Nephron (organoid): ENCODE results near the gene VPS37C.
"Not testable (repeated sequence)": the region's sequence is repeated elsewhere in the genome, so short reads cannot be mapped to it uniquely, and the experiment has no call there.

Experiments used
- H3K27ac Mint-ChIP-seq, 3 experiments: 2 replicates each; pipeline ENCODE4 v1.8.0; 2020; ENCODE audit warnings: mixed read lengths in 3 of 3, mild to moderate bottlenecking in 2 of 3, moderate library complexity in 1 of 3
- H3K27me3 Mint-ChIP-seq: 2 replicates; pipeline ENCODE4 v1.8.0; 2021; ENCODE audit warnings: low read depth, mild to moderate bottlenecking, moderate library complexity, mixed read lengths
- H3K36me3 Mint-ChIP-seq: 2 replicates; pipeline ENCODE4 v1.8.0; 2020; ENCODE audit warnings: low read depth, mixed read lengths
- H3K4me1 Mint-ChIP-seq: 2 replicates; pipeline ENCODE4 v1.8.0; 2020; ENCODE audit warnings: mixed read lengths
- H3K4me3 Mint-ChIP-seq, 3 experiments: 2 replicates each; pipeline ENCODE4 v1.8.0; 2020; ENCODE audit warnings: mild to moderate bottlenecking in 3 of 3, mixed read lengths in 3 of 3, moderate library complexity in 2 of 3
- H3K9me3 Mint-ChIP-seq: 2 replicates; pipeline ENCODE4 v1.8.0; 2020; ENCODE audit warnings: mixed read lengths
- TF ChIP-seq, protein P1 (sequence below), 3 experiments: fragments of 200-600 bp; sonication (generic); IDR thresholded peaks; one replicate each; pipeline ENCODE4 v1.5.0; 2021; ENCODE audit warnings: antibody characterized with exemption in 3 of 3; ENCODE audit not compliant: unreplicated experiment in 3 of 3

Gene VPS37C

DNA sequence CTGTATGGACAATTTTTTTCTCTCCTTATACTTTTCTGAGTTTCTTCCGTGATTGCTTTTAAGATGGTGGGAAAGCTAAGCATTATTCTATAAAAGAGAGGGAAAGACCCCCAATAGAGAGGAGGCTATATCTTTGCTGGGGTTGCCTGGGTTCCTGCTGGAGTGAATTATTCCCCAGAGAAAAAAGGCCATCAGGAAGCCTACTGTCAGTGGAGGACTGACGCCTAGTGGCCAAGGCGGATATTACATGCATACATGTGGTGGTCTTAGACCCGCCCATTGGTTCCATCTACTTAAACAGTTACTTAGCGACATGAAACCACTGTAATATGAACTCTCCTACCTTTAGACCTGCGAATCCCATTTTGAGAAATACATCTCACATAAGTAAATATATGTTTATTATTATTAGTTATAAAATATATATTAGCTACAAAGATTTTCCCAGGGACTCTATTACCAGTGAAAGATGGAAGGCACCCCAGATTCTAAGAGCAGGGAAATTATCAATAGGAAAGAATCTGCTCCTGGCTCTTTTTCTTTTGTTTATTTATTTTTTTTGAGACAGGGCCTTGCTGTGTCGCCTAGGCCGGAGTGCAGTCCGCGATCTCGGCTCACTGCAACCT, 26.4 kb upstream of the VPS37C start:
- peaks cover 4% of the 10 kb centered on the region for H3K4me1 Mint-ChIP-seq
- TF ChIP-seq, protein P1, sequence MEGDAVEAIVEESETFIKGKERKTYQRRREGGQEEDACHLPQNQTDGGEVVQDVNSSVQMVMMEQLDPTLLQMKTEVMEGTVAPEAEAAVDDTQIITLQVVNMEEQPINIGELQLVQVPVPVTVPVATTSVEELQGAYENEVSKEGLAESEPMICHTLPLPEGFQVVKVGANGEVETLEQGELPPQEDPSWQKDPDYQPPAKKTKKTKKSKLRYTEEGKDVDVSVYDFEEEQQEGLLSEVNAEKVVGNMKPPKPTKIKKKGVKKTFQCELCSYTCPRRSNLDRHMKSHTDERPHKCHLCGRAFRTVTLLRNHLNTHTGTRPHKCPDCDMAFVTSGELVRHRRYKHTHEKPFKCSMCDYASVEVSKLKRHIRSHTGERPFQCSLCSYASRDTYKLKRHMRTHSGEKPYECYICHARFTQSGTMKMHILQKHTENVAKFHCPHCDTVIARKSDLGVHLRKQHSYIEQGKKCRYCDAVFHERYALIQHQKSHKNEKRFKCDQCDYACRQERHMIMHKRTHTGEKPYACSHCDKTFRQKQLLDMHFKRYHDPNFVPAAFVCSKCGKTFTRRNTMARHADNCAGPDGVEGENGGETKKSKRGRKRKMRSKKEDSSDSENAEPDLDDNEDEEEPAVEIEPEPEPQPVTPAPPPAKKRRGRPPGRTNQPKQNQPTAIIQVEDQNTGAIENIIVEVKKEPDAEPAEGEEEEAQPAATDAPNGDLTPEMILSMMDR (IDR thresholded peaks at IDR 0.05; ENCODE audit: unreplicated experiment in 3 of 3): peak; percentile 94 to 97 (median 97)
- no peaks in the 10 kb centered on the region for H3K36me3 Mint-ChIP-seq
- H3K27ac Mint-ChIP-seq: peak overlapping the region in 1 of 3 experiments; percentile 41
- H3K4me3 Mint-ChIP-seq: no peak overlapping the region
- H3K9me3 Mint-ChIP-seq: no peaks in the 10 kb centered on the region
- no peaks in the 10 kb centered on the region for H3K27me3 Mint-ChIP-seq

DNA sequence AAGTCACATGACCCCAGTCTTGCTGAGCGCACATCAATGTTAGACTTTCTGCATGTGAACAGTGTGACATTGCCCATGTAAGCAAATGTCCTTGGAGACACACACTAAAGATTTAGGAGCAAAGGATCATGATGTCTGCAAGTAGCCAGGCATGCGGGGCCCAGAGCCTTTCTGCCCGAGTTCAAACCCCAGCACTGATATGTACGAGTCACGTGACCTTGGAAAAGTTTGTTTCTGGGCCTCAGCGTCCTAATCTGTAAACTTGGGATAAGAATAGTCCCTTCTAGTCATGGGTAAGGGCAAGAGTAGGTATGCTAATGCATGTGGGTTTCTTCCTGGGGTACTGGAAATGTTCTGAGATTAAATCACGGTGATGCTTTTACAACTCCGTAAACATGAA, 25.3 kb upstream of the VPS37C start:
- Mint-ChIP-seq H3K9me3 (no peaks in the 10 kb centered on the region), H3K4me1 (peaks cover 4% of the 10 kb centered on the region), H3K27me3 (no peaks in the 10 kb centered on the region), H3K27ac (no peak overlapping the region), H3K4me3 (no peak overlapping the region), H3K36me3 (no peaks in the 10 kb centered on the region)
- TF ChIP-seq, protein P1 (IDR thresholded peaks at IDR 0.05; ENCODE audit: unreplicated experiment in 3 of 3): no peak

DNA sequence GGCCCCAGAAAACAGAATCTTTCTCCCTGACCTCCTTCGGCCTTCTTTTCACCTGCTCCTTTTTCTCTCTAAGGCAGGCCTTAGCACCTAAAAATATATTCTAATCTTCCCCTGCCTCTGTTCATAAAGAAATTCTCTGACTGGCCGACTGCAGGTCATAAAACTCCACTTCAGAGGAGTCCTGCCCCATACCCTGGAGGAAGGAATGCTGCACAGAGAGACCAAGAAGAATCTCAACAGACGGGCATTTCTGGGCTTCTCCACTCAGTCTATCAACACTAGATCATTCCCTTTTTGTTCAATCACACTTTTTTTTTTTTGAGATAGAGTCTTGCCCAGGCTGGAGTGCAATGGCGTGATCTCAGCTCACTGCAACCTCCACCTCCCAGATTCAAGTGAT, 22.4 kb upstream of the VPS37C start:
- Mint-ChIP-seq H3K4me1 (peaks cover 4% of the 10 kb centered on the region), H3K9me3 (no peaks in the 10 kb centered on the region), H3K36me3 (no peaks in the 10 kb centered on the region), H3K4me3 (no peak overlapping the region), H3K27me3 (peaks cover 4% of the 10 kb centered on the region), H3K27ac (peak overlapping the region in 1 of 3 experiments; percentile 50)
- TF ChIP-seq, protein P1 (IDR thresholded peaks at IDR 0.05; ENCODE audit: unreplicated experiment in 3 of 3): no peak

DNA sequence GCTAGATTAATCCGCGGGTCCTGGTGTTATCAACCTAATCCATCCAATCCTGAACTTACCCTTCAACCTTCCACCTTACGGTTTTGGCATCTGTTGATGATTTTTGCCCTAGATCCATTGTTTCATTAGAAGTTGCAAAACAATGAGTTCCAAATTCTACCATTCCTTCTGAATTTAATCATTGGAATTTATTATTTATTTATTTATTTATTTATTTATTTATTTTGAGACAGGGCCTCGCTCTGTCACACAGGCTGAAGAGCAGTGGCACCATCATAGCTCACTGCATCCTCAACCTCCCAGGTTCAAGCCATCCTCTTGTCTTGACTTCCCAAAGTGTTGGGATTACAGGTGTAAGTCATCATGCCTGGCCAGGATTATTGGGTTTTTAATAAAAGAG, 20.3 kb upstream of the VPS37C start:
- Mint-ChIP-seq H3K9me3 (no peaks in the 10 kb centered on the region), H3K4me3 (no peak overlapping the region), H3K27me3 (peaks cover 4% of the 10 kb centered on the region), H3K4me1 (no peaks in the 10 kb centered on the region), H3K36me3 (no peaks in the 10 kb centered on the region), H3K27ac (no peak overlapping the region)
- TF ChIP-seq, protein P1 (IDR thresholded peaks at IDR 0.05; ENCODE audit: unreplicated experiment in 3 of 3): no peak

DNA sequence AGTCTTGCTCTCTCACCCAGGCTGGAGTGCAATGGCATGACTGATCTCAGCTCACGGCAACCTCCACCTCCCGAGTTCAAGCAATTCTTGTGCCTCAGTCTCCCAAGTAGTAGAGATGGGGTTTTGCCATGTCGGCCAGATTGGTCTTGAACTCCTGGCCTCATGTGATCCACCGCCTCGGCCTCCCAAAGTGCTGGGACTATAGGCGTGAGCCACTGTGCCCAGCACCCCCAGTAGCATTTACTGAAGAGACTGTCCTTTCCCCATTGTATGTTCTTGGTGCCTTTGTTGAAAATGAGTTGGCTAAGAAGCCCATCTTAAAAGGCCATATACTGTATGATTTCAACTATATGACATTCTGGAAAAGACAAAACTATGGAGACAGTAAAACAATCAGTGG, 19.0 kb upstream of the VPS37C start:
- not testable (repeated sequence) for H3K4me1 Mint-ChIP-seq, H3K9me3 Mint-ChIP-seq, H3K4me3 Mint-ChIP-seq, H3K27ac Mint-ChIP-seq, H3K36me3 Mint-ChIP-seq, H3K27me3 Mint-ChIP-seq

DNA sequence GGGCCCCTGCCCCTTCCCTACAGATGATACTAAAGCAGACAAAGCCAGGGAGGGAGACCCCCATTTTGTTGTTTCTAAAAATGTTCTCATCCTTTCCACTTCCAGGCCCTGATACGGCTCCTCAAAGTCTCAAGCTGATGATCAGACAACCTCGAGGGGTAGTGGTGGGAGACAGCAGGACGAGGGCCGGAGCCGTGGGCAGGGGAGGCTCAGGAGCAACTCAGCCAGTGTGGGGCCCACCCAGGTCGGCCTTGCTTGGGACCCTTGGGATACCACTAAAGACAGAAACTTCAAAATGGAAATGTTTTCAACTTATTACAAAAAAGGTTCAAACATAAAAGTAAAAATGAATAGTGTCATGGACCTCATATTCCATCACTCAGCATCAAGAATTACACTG, 15.2 kb upstream of the VPS37C start:
- Mint-ChIP-seq H3K4me1 (peaks cover 6% of the 10 kb centered on the region), H3K27me3 (peaks cover 7% of the 10 kb centered on the region), H3K27ac (peak overlapping the region in 2 of 3 experiments; percentile 31 to 43), H3K9me3 (no peaks in the 10 kb centered on the region), H3K4me3 (no peak overlapping the region), H3K36me3 (no peaks in the 10 kb centered on the region)
- TF ChIP-seq, protein P1 (IDR thresholded peaks at IDR 0.05; ENCODE audit: unreplicated experiment in 3 of 3): no peak
